ENCODE results near the gene ATAD5. TPM values are rescaled to one million over a fixed set of nuclear protein-coding genes. Genes with fewer than 3 reads are reported as not detected.
"Not testable (repeated sequence)": the region's sequence is repeated elsewhere in the genome, so short reads cannot be mapped to it uniquely, and the experiment has no call there.

ATAD5 gene
- total RNA-seq, 2 donors from 2014 or later: 2.0 to 3.1 TPM

- H3K27me3 ChIP-seq (replicated peaks; ENCODE audit: insufficient read depth): no peaks in the 10 kb centered on the region
- DNase-seq (ENCODE audit: low spot score): no peak
- no peaks in the 10 kb centered on the region for H3K9me3 ChIP-seq
- intact Hi-C loops (cut with DNase I): no loop called here
- TF ChIP-seq CTCF (IDR thresholded peaks at IDR 0.05) (no peak), POLR2AphosphoS5 (IDR thresholded peaks at IDR 0.05) (no peak), POLR2A (IDR thresholded peaks at IDR 0.05) (no peak)
- H3K4me1 ChIP-seq (replicated peaks): no peaks in the 10 kb centered on the region
- no peak overlapping the region for H3K4me3 ChIP-seq
- no peaks in the 10 kb centered on the region for H3K36me3 ChIP-seq
- 78% methylated on average over 1 of the region's 1 CpG for WGBS
- no peak overlapping the region for H3K27ac ChIP-seq
Measured at GRCh38 chr17:30807896-30808295, 23.9 kb upstream of the ATAD5 start.

GRCh38 chr17:30808785-30809286 lies 22.9 kb upstream of the ATAD5 start:
- no peak overlapping the region for H3K27ac ChIP-seq
- WGBS: 81% methylated on average over 9 of the region's 9 CpGs
- DNase-seq (ENCODE audit: low spot score): no peak
- no peaks in the 10 kb centered on the region for H3K36me3 ChIP-seq
- H3K9me3 ChIP-seq: no peaks in the 10 kb centered on the region
- H3K4me3 ChIP-seq: no peak overlapping the region
- H3K4me1 ChIP-seq (replicated peaks): no peaks in the 10 kb centered on the region
- H3K27me3 ChIP-seq (replicated peaks; ENCODE audit: insufficient read depth): no peaks in the 10 kb centered on the region
- intact Hi-C loops (cut with DNase I): no loop called here
- no peak for TF ChIP-seq POLR2AphosphoS5 (IDR thresholded peaks at IDR 0.05)

GRCh38 chr17:30809867-30810266 lies 21.9 kb upstream of the ATAD5 start:
- intact Hi-C loops (cut with DNase I): no loop called here
- WGBS: 94% methylated on average over 6 of the region's 6 CpGs
- H3K9me3 ChIP-seq: no peaks in the 10 kb centered on the region
- TF ChIP-seq POLR2AphosphoS5 (IDR thresholded peaks at IDR 0.05) (no peak), CTCF (IDR thresholded peaks at IDR 0.05) (no peak), POLR2A (IDR thresholded peaks at IDR 0.05) (no peak)
- no peak overlapping the region for H3K27ac ChIP-seq
- no peaks in the 10 kb centered on the region for H3K27me3 ChIP-seq (replicated peaks; ENCODE audit: insufficient read depth)
- H3K36me3 ChIP-seq: no peaks in the 10 kb centered on the region
- no peaks in the 10 kb centered on the region for H3K4me1 ChIP-seq (replicated peaks)
- no peak overlapping the region for H3K4me3 ChIP-seq
- DNase-seq (ENCODE audit: low spot score): no peak

- Histone ChIP-seq H3K36me3 (no peaks in the 10 kb centered on the region), H3K27ac (no peak overlapping the region), H3K4me1 (replicated peaks) (no peaks in the 10 kb centered on the region), H3K4me3 (no peak overlapping the region), H3K9me3 (no peaks in the 10 kb centered on the region), H3K27me3 (replicated peaks; ENCODE audit: insufficient read depth) (no peaks in the 10 kb centered on the region)
- WGBS: 50% methylated on average over 5 of the region's 5 CpGs
- DNase-seq (ENCODE audit: low spot score): no peak
- intact Hi-C loops (cut with DNase I): no loop called here
- no peak for TF ChIP-seq CTCF (IDR thresholded peaks at IDR 0.05)
- TF ChIP-seq POLR2AphosphoS5 (IDR thresholded peaks at IDR 0.05): no peak
- no peak for TF ChIP-seq POLR2A (IDR thresholded peaks at IDR 0.05)
Measured at GRCh38 chr17:30812218-30813177, 19.3 kb upstream of the ATAD5 start.

- H3K27ac ChIP-seq: not testable (repeated sequence)
- WGBS: 93% methylated on average over 12 of the region's 12 CpGs
Measured at GRCh38 chr17:30814236-30814635, 17.5 kb upstream of the ATAD5 start.

GRCh38 chr17:30814860-30815259 lies 16.9 kb upstream of the ATAD5 start:
- WGBS: 95% methylated on average over 9 of the region's 9 CpGs
- H3K27me3 ChIP-seq (replicated peaks; ENCODE audit: insufficient read depth); H3K36me3 ChIP-seq; intact Hi-C loops (cut with DNase I); H3K4me3 ChIP-seq; H3K27ac ChIP-seq; H3K9me3 ChIP-seq; DNase-seq (ENCODE audit: low spot score); H3K4me1 ChIP-seq (replicated peaks): not testable (repeated sequence)

More at GRCh38 chr17:30814236-30814635, 17.5 kb upstream of the ATAD5 start:
- H3K36me3 ChIP-seq; DNase-seq (ENCODE audit: low spot score); H3K9me3 ChIP-seq; intact Hi-C loops (cut with DNase I); H3K4me3 ChIP-seq; H3K4me1 ChIP-seq (replicated peaks); H3K27me3 ChIP-seq (replicated peaks; ENCODE audit: insufficient read depth): not testable (repeated sequence)

All from prostate gland (tissue), 2 donors.